H1 (cell line): ENCODE data around the gene SEC23IP. TPM values are rescaled to one million over a fixed set of nuclear protein-coding genes. Genes with fewer than 3 reads are reported as not detected.

Experiments used
- CTCF ChIA-PET: fragments of 300-600 bp; sonication (Branson Sonifier 250); formaldehyde crosslinking; loops from one replicate; lab custom pipeline; 2021; ENCODE audit not compliant: partially characterized antibody; lab: Charles Lee
- POLR2A ChIA-PET: fragments of 300-600 bp; sonication (Branson Sonifier 250); formaldehyde crosslinking; loops from one replicate; lab custom pipeline; 2021; ENCODE audit warnings: inconsistent platforms; ENCODE audit not compliant: partially characterized antibody; lab: Charles Lee
- DNase-seq, 2 experiments: peaks; one replicate each; pipeline versions ENCODE4 v3.0.0 to v3.0.0-alpha.2; 2010 to 2022; ENCODE audit warnings: low spot score in 2 of 2, low read depth in 1 of 2, mixed read lengths in 1 of 2
- FAIRE-seq: peaks from 2 replicates; lab custom pipeline; 2011; peaks lifted over from hg19 to GRCh38; lab: Jason Lieb, UNC
- H2AFZ ChIP-seq: 2 replicates; pipeline ENCODE4 v1.8.1; 2012; ENCODE audit warnings: low read length, inconsistent platforms
- H2AK5ac ChIP-seq: 2 replicates; pipeline ENCODE4 v1.6.1; 2013; ENCODE audit warnings: low read depth, low read length
- H2BK120ac ChIP-seq: replicated peaks from 2 replicates; pipeline ENCODE3; 2013; ENCODE audit warnings: low read depth, low read length, inconsistent platforms
- H2BK12ac ChIP-seq: 2 replicates; pipeline ENCODE4 v1.6.1; 2013; ENCODE audit warnings: low read depth, low read length
- H2BK15ac ChIP-seq: 2 replicates; pipeline ENCODE4 v1.6.1; 2013; ENCODE audit warnings: low read length
- H2BK20ac ChIP-seq: 2 replicates; pipeline ENCODE4 v1.6.1; 2013; ENCODE audit warnings: low read length
- H2BK5ac ChIP-seq: 2 replicates; pipeline ENCODE4 v1.6.1; 2013; ENCODE audit warnings: low read depth, low read length
- H3K14ac ChIP-seq: 2 replicates; pipeline ENCODE4 v1.6.1; 2013; ENCODE audit warnings: inconsistent platforms; ENCODE audit not compliant: insufficient read length
- H3K18ac ChIP-seq: 2 replicates; pipeline ENCODE4 v1.6.1; 2013; ENCODE audit warnings: low read length; ENCODE audit errors: extremely low read depth
- H3K23ac ChIP-seq: 2 replicates; pipeline ENCODE4 v1.6.1; 2013; ENCODE audit warnings: inconsistent platforms; ENCODE audit not compliant: insufficient read length
- H3K23me2 ChIP-seq: 2 replicates; pipeline ENCODE4 v1.6.1; 2013; ENCODE audit warnings: low read depth, low read length
- H3K27ac ChIP-seq: 2 replicates; pipeline ENCODE4 v1.6.1; 2011; ENCODE audit warnings: low read depth, low read length, inconsistent platforms
- H3K27me3 ChIP-seq, 4 experiments: replicated peaks in 1 of 4; 1 replicate in 1 of 4; 2 replicates in 3 of 4; pipeline versions ENCODE4 v1.6.1 to v1.8.1; 2011 to 2013; ENCODE audit warnings: low read length in 3 of 4, mild to moderate bottlenecking in 3 of 4, inconsistent platforms in 2 of 4, mixed read lengths in 2 of 4, moderate library complexity in 1 of 4; ENCODE audit not compliant: control insufficient read depth in 3 of 4, insufficient read depth in 3 of 4; ENCODE audit errors: extremely low read depth in 1 of 4
- H3K36me3 ChIP-seq, 4 experiments: 2 replicates each; pipeline versions ENCODE4 v1.6.1 to v1.8.1; 2011 to 2013; ENCODE audit warnings: mild to moderate bottlenecking in 4 of 4, low read length in 3 of 4, moderate library complexity in 2 of 4, control low read depth in 1 of 4, inconsistent platforms in 1 of 4; ENCODE audit not compliant: insufficient read depth in 4 of 4, control insufficient read depth in 2 of 4
- H3K4ac ChIP-seq: replicated peaks from 2 replicates; pipeline ENCODE3; 2013; ENCODE audit warnings: low read length, low read depth, mixed read lengths, inconsistent platforms; ENCODE audit not compliant: insufficient read length
- H3K4me1 ChIP-seq, 4 experiments: replicated peaks in 1 of 4; 1 replicate in 1 of 4; 2 replicates in 3 of 4; pipeline versions ENCODE4 v1.6.1 to v1.8.1; 2011 to 2013; ENCODE audit warnings: low read length in 3 of 4, inconsistent platforms in 2 of 4, mixed read lengths in 1 of 4; ENCODE audit not compliant: insufficient read depth in 4 of 4, control insufficient read depth in 3 of 4
- H3K4me2 ChIP-seq, 2 experiments: 2 replicates each; pipeline versions ENCODE4 v1.6.1 to v1.8.1; 2011 to 2013; ENCODE audit warnings: low read depth in 2 of 2, low read length in 2 of 2, control low read depth in 1 of 2, inconsistent platforms in 1 of 2, mild to moderate bottlenecking in 1 of 2; ENCODE audit not compliant: insufficient read depth in 1 of 2
- H3K4me3 ChIP-seq, 4 experiments: fragments of 200-600, 300-600 bp in 1 of 4; sonication (generic), shearing (Covaris generic), sonication (Bioruptor Twin) in 1 of 4; 2 replicates each; pipeline versions ENCODE4 v1.5.1 to v1.8.1; 2011 to 2016; ENCODE audit warnings: low read length in 4 of 4, low read depth in 3 of 4, control low read depth in 2 of 4, inconsistent platforms in 2 of 4, mild to moderate bottlenecking in 2 of 4, mixed read lengths in 1 of 4, moderate library complexity in 1 of 4; ENCODE audit not compliant: insufficient read depth in 2 of 4; ENCODE audit errors: extremely low read depth in 1 of 4
- H3K56ac ChIP-seq: replicated peaks from 2 replicates; pipeline ENCODE3; 2013; ENCODE audit warnings: low read depth, mild to moderate bottlenecking, mixed read lengths, low read length, inconsistent platforms; ENCODE audit not compliant: insufficient read length
- H3K79me1 ChIP-seq: 2 replicates; pipeline ENCODE4 v1.6.1; 2013; ENCODE audit warnings: low read depth, low read length, control low read depth
- H3K79me2 ChIP-seq, 2 experiments: 2 replicates each; pipeline versions ENCODE4 v1.6.1 to v1.8.1; 2012 to 2013; ENCODE audit warnings: low read length in 2 of 2, mild to moderate bottlenecking in 2 of 2, inconsistent platforms in 1 of 2; ENCODE audit not compliant: insufficient read depth in 2 of 2, control insufficient read depth in 1 of 2
- H3K9ac ChIP-seq, 4 experiments: replicated peaks in 1 of 4; 1 replicate in 1 of 4; 2 replicates in 3 of 4; pipeline versions ENCODE4 v1.6.1 to v1.8.1; 2011 to 2013; ENCODE audit warnings: low read depth in 3 of 4, low read length in 3 of 4, control low read depth in 2 of 4, mild to moderate bottlenecking in 2 of 4, moderate library complexity in 2 of 4, inconsistent platforms in 1 of 4; ENCODE audit errors: extremely low read depth in 1 of 4
- H3K9me3 ChIP-seq, 2 experiments: 2 replicates each; pipeline versions ENCODE4 v1.6.1 to v1.8.1; 2012 to 2013; ENCODE audit warnings: mild to moderate bottlenecking in 2 of 2, moderate library complexity in 2 of 2, control low read depth in 1 of 2, inconsistent platforms in 1 of 2, low read depth in 1 of 2, low read length in 1 of 2, mixed read lengths in 1 of 2; ENCODE audit not compliant: insufficient read depth in 2 of 2
- H4K20me1 ChIP-seq, 2 experiments: replicated peaks in 1 of 2; 2 replicates each; pipeline versions ENCODE3 to v1.8.1; 2011 to 2013; ENCODE audit warnings: inconsistent platforms in 2 of 2, low read length in 2 of 2, mild to moderate bottlenecking in 1 of 2; ENCODE audit not compliant: insufficient read depth in 2 of 2, control insufficient read depth in 1 of 2
- H4K5ac ChIP-seq: 2 replicates; pipeline ENCODE4 v1.6.1; 2013; ENCODE audit warnings: low read length, low read depth, mixed read lengths, inconsistent platforms; ENCODE audit not compliant: insufficient read length
- H4K8ac ChIP-seq: 2 replicates; pipeline ENCODE4 v1.8.0; 2013; ENCODE audit warnings: mild to moderate bottlenecking, moderate library complexity, low read length, inconsistent platforms; ENCODE audit not compliant: insufficient read depth; ENCODE audit errors: extremely low read depth
- H4K91ac ChIP-seq: replicated peaks from 2 replicates; pipeline ENCODE3; 2013; ENCODE audit warnings: low read length, mixed read lengths, inconsistent platforms; ENCODE audit not compliant: insufficient read length
- CEBPB ChIP-seq: IDR thresholded peaks from 2 replicates; pipeline ENCODE4 v1.6.1; 2012; ENCODE audit warnings: low read depth, low read length
- CTBP2 ChIP-seq: IDR thresholded peaks from 2 replicates; pipeline ENCODE4 v1.7.0; 2011; ENCODE audit warnings: borderline replicate concordance, mild to moderate bottlenecking, moderate library complexity, mixed read lengths, low read length; ENCODE audit not compliant: insufficient read depth, insufficient read length
- EGR1 ChIP-seq: IDR thresholded peaks from 2 replicates; pipeline ENCODE4 v1.6.1; 2011; ENCODE audit warnings: low read depth, low read length, borderline replicate concordance
- GABPA ChIP-seq: IDR thresholded peaks from 2 replicates; pipeline ENCODE4 v1.6.1; 2011; ENCODE audit warnings: mild to moderate bottlenecking, low read length, moderate library complexity, borderline replicate concordance; ENCODE audit not compliant: insufficient read depth
- HDAC6 ChIP-seq: IDR thresholded peaks from one replicate; pipeline ENCODE4 v1.7.1; 2012; ENCODE audit warnings: low read depth, mild to moderate bottlenecking, inconsistent platforms, low read length, moderate library complexity
- NANOG ChIP-seq: IDR thresholded peaks from 2 replicates; pipeline ENCODE4 v1.6.1; 2011; ENCODE audit warnings: low read length, low read depth, mild to moderate bottlenecking, inconsistent platforms; ENCODE audit not compliant: insufficient read depth, poor library complexity, severe bottlenecking
- RBBP5 ChIP-seq: IDR thresholded peaks from 2 replicates; pipeline ENCODE4 v1.7.1; 2012; ENCODE audit warnings: low read depth, mild to moderate bottlenecking, inconsistent platforms, low read length, moderate library complexity, borderline replicate concordance
- SAP30 ChIP-seq: fragments of 300-600 bp; sonication (generic); IDR thresholded peaks from 2 replicates; pipeline ENCODE4 v1.7.1; 2012; ENCODE audit warnings: low read length, moderate library complexity, mild to moderate bottlenecking, inconsistent platforms; ENCODE audit not compliant: insufficient read depth, insufficient replicate concordance
- SIN3A ChIP-seq, 2 experiments: IDR thresholded peaks in 1 of 2; conservative IDR thresholded peaks in 1 of 2; 2 replicates each; pipeline ENCODE4 v1.6.1; 2011 to 2012; ENCODE audit warnings: low read length in 2 of 2, improper control_type of control experiment in 1 of 2, low read depth in 1 of 2, mild to moderate bottlenecking in 1 of 2
- SP2 ChIP-seq: IDR thresholded peaks from 2 replicates; pipeline ENCODE4 v1.6.1; 2012; ENCODE audit warnings: mild to moderate bottlenecking, low read length, inconsistent platforms
- SP4 ChIP-seq: IDR thresholded peaks from 2 replicates; pipeline ENCODE4 v1.6.1; 2012; ENCODE audit warnings: low read length, inconsistent platforms
- TBP ChIP-seq: IDR thresholded peaks from 2 replicates; pipeline ENCODE4 v1.6.1; 2011; ENCODE audit warnings: low read depth, low read length, improper control_type of control experiment
- WGBS, 2 experiments: shearing (Covaris generic) in 1 of 2; methylation state at CpG; one replicate each; pipeline versions ENCODE4 v1.1.6 to v1.1.7; 2013 to 2015; ENCODE audit warnings: low lambda C conversion rate in 2 of 2, mixed read lengths in 2 of 2, inconsistent platforms in 1 of 2, low coverage in 1 of 2, missing lambda C conversion rate in 1 of 2; ENCODE audit not compliant: insufficient replicate concordance in 2 of 2, insufficient coverage in 1 of 2, insufficient read length in 1 of 2; ENCODE audit errors: extremely low coverage in 1 of 2, missing lambda C conversion rate in 1 of 2; 5-methylcytosine and 5-hydroxymethylcytosine counted together
- polyA plus RNA-seq, 7 experiments: library from polyadenylated mRNA; depleted of rRNA in 3 of 7; stranded (reverse) in 5 of 7; unstranded in 2 of 7; fragments of >200 nt in 5 of 7; fragments of 200-250 nt in 2 of 7; gene quantifications; 1 replicate in 5 of 7; 2 replicates in 1 of 7; 4 replicates in 1 of 7; pipeline versions ENCODE4 v1.2.1 to v1.2.3, GENCODE V29; 2011 to 2013; ENCODE audit warnings: missing spikeins in 2 of 7, mixed read lengths in 2 of 7
- total RNA-seq: library from RNA; stranded (reverse); fragmentation: NEBNext Ultra II Directional; extraction: Animal tissue kit (Norgen Biotek cat#: 25700); gene quantifications from 2 replicates; pipeline ENCODE4 v1.2.1, GENCODE V29; 2021

Gene SEC23IP
- total and polyA plus RNA-seq, 2 of the 8 experiments (the other 6 are each of a cell fraction or from before 2014, with no cell fraction given): 29.0 to 105 TPM

DNA sequence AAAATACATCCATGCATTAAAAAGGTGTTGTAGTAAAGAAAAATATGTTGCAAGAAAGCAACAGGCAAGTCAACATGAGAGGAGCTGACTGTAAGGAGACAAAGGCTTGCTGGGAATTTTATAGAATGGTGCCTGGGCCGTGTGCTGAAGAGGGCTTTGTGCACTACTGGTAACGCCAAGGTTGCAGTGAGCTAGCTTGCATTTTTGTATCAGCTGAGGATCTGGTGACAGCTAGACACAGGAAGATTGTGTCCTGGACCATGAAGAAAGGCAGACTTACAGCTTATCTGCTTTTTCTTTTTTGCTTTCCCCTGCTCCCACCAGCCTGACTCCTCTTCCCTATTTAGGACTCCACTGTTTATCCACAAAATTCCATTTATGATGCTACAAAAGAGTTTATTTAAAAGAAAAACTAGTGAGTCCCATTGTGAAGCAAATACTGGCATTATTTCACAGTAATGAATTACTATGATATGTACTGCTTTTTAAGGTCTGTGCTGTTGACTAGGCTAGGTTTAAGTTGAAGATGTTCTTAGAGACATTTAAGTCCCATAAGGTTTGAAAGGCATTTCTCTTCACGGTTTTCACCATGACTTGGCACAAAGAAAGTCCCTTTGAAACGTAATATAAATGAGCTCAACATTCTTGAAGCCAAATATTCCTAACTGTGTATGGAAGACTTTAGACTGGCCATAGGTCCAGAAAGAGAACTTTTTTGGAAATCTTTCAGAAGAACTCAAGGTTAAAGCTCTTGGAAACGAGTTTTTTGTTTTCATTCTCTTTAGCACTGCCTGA lies 88.6 kb downstream of the SEC23IP start:
- Histone ChIP-seq H3K56ac (no peak overlapping the region), H4K8ac (no peak overlapping the region), H3K9ac (no peak overlapping the region), H3K79me1 (no peaks in the 10 kb centered on the region), H2BK15ac (no peak overlapping the region), H3K14ac (no peak overlapping the region), H3K4me2 (no peak overlapping the region), H3K4me1 (no peaks in the 10 kb centered on the region; a peak in 1 of 7 replicates), H3K9me3 (no peaks in the 10 kb centered on the region), H3K36me3 (no peaks in the 10 kb centered on the region), H4K91ac (no peak overlapping the region), H4K20me1 (no peaks in the 10 kb centered on the region), H3K18ac (no peak overlapping the region), H4K5ac (no peak overlapping the region), H3K23me2 (no peaks in the 10 kb centered on the region), H2BK5ac (no peak overlapping the region), H3K27ac (no peak overlapping the region), H2BK20ac (no peak overlapping the region), H2BK120ac (no peak overlapping the region), H3K23ac (no peak overlapping the region), H3K4me3 (no peak overlapping the region), H3K4ac (no peak overlapping the region), H2AK5ac (no peak overlapping the region), H3K27me3 (no peaks in the 10 kb centered on the region), H3K79me2 (no peaks in the 10 kb centered on the region), H2BK12ac (no peak overlapping the region), H2AFZ (no peak overlapping the region)
- POLR2A ChIA-PET: no interaction called here
- no peak for FAIRE-seq
- no peak for DNase-seq
- CTCF ChIA-PET: interaction anchor here (0.9 to 1.4 kb wide), 3 partner anchors 9 to 204 kb away, joined by 3 to 4 read pairs (median 3); no protein-coding TSS in a partner anchor
- 82% methylated on average over 5 of the region's 5 CpGs; no CpG with 5 or more reads in 1 of the 2 experiments for WGBS, 2 experiments
- TF ChIP-seq CEBPB: no peak
- TF ChIP-seq HDAC6: no peak
- TF ChIP-seq SP4: no peak
- no peak for TF ChIP-seq EGR1
- no peak for TF ChIP-seq NANOG
- no peak for TF ChIP-seq GABPA
- no peak for TF ChIP-seq CTBP2
- no peak for TF ChIP-seq SP2
- TF ChIP-seq SAP30: no peak
- TF ChIP-seq RBBP5: no peak
- no peak for TF ChIP-seq SIN3A (conservative IDR thresholded peaks at IDR 0.05 in 1 of 2, IDR thresholded peaks at IDR 0.05 in 1 of 2; ENCODE audit: low read depth in 1 of 2, low read length in 2 of 2)
- TF ChIP-seq TBP: no peak
